Stimulated activated CD8-positive, alpha-beta memory T cell treated with anti-CD3 and anti-CD28 coated beads, Interleukin-12 subunit alpha, Interleukin-12 subunit beta, amount 100 ng/mL, for 24 hours (primary cell): ENCODE data around the gene BCL2L12.

Experiments
- DNase-seq: peaks from one replicate; pipeline ENCODE4 v3.0.0-alpha.2; 2020; ENCODE audit errors: extremely low read depth

BCL2L12 gene

GRCh38 chr19:49684251-49684982, 18.7 kb downstream of the BCL2L12 start:
- no peak for DNase-seq

GRCh38 chr19:49684983-49685553, 19.3 kb downstream of the BCL2L12 start:
- no peak for DNase-seq

- DNase-seq = no peak
Observed at GRCh38 chr19:49685845-49686332, 20.2 kb downstream of the BCL2L12 start.

GRCh38 chr19:49686503-49687088, 20.9 kb downstream of the BCL2L12 start:
- DNase-seq = no peak

- no peak for DNase-seq
Observed at GRCh38 chr19:49687150-49687549, 21.4 kb downstream of the BCL2L12 start.

GRCh38 chr19:49687566-49688316, 22.0 kb downstream of the BCL2L12 start:
- no peak for DNase-seq

- no peak for DNase-seq
Observed at GRCh38 chr19:49688531-49689132, 22.9 kb downstream of the BCL2L12 start.

GRCh38 chr19:49689133-49690078, 23.7 kb downstream of the BCL2L12 start, which contains the start of gene ADM5:
Gene ADM5 (plus strand): TSS chr19:49689594. CDS start chr19:49689838, 244 bp downstream.
- no peak for DNase-seq

GRCh38 chr19:49690079-49690655, 24.4 kb downstream of the BCL2L12 start:
- DNase-seq = no peak

GRCh38 chr19:49690656-49691242, 25.0 kb downstream of the BCL2L12 start, which contains the start of gene CPT1C:
Gene CPT1C (plus strand): TSS chr19:49691116. CDS start chr19:49692253, 1,137 bp downstream.
- no peak for DNase-seq

GRCh38 chr19:49691243-49692146, 25.8 kb downstream of the BCL2L12 start:
- DNase-seq = no peak

GRCh38 chr19:49692147-49692506, 26.4 kb downstream of the BCL2L12 start:
- DNase-seq = no peak

- DNase-seq = no peak
Observed at GRCh38 chr19:49696115-49696514, 30.4 kb downstream of the BCL2L12 start.

- no peak for DNase-seq
Observed at GRCh38 chr19:49696865-49697264, 31.1 kb downstream of the BCL2L12 start.

GRCh38 chr19:49699364-49699763, 33.6 kb downstream of the BCL2L12 start:
- no peak for DNase-seq

- DNase-seq = no peak
Observed at GRCh38 chr19:49700563-49700962, 34.8 kb downstream of the BCL2L12 start.

- DNase-seq = no peak
Observed at GRCh38 chr19:49701271-49701786, 35.6 kb downstream of the BCL2L12 start.

GRCh38 chr19:49704888-49705642, 39.3 kb downstream of the BCL2L12 start:
- DNase-seq = no peak
